HG02943 (cell line): ENCODE data around the gene PWP2.

ENCODE experiments used
- ATAC-seq: cut with Tn5 transposase; IDR thresholded peaks from one replicate; pipeline ENCODE4 v1.9.1; 2021; ENCODE audit warnings: mild to moderate bottlenecking, low read depth, moderate library complexity; ENCODE audit not compliant: unreplicated experiment

The PWP2 gene

DNA sequence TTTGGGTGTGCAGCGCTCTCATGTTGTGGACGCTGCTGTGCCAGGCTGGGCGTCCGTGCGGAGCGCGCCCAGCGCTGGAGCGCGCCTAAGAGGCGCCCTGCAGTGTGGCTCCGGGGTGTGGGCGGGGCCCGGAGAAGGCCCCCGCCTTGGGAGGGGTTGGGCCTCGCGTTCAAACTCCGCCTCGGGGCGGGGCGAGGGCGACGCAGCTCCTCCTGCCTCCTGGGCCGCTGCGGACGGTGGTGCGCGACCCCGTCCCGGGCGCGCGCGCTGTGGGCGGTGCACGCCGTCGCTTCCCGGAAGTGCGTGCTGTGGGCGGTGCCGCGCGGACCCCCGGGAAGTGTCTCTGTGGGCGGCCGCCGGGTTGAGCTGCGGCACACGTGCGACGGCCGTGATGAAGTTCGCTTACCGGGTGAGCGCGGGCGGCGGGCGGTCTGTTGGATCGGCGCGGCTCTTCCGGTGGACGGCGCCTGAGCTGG lies at the start of gene PWP2:
Gene PWP2, plus strand, starts transcription at position 374 of the 476 bp plus-strand sequence. Its CDS starts 18 bp downstream, at position 392.
- peak; percentile 67 for ATAC-seq

DNA sequence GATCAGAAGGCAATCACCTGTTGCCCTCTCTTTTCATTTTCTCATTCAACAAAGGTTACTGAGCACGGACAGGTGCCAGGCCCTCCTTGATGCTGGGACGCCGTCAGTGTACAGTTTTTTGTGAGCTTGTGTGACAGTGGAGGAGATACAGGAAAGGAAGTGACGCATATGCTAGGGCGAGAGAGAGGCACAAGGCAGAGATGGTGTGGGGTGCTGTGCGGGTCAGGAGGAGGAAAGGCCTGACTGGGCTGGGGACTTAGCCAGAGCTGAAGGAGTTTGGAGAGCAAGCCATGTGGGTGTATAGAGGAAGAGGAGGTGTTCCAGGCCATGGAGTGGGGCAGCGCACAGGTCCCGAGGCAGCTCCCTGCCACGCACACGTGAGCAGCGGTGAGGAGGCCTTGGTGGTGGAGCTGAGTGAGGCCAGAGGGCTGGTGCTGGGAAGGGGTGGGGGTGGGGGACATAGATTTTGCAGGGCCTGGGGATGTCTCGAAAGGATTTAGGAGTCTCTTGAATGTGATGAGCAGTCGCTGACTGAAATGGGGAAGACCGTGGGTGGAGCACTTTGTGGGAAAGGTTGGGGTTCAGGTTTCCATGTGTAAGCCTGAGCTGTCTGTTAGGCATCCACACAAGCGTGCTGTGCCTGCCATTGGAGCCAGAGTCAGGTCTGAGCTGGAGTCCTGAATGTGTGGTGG lies 49.1 kb upstream of the PWP2 start:
- ATAC-seq: no peak

GRCh38 chr21:44058652-44058964 lies 48.6 kb upstream of the PWP2 start:
- no peak for ATAC-seq

DNA sequence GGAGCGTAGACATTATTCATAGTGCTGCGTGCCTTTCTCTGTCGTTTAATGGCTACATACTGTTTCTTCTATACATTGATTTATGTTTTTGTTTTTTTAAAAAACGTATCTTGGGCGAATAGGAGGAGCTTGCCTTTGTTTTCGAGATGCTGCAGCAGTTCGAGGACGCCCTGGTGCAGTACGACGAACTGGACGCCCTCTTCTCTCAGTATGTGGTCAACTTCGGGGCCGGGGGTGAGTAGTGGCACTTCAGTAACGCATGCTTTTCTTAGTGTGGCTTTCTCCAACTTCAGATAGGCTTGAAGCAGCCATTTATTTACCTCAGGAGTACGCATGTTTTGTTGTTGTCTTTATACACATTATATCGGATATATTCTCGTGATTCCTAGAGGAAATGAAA lies 48.2 kb upstream of the PWP2 start:
- ATAC-seq: no peak

GRCh38 chr21:44059710-44060109 lies 47.5 kb upstream of the PWP2 start:
- no peak for ATAC-seq

DNA sequence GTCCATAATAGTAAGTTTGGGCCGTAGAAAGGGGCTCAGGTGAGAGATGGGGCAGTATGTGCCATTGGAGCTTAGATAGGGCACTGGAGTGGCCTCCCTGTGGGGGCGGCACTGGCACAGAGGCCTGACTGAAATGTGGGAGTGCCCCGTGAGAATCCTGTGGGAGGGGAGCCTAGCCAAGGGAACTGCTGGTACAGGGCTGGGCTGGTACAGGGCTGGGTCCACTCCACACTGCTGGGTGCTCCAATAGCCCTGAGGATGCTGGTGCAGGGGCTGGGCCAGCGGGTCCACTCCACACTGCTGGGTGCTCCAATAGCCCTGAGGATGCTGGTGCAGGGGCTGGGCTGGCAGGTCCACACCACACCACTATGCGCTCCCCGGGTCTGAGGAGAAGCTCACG lies 44.8 kb upstream of the PWP2 start:
- ATAC-seq: no peak

DNA sequence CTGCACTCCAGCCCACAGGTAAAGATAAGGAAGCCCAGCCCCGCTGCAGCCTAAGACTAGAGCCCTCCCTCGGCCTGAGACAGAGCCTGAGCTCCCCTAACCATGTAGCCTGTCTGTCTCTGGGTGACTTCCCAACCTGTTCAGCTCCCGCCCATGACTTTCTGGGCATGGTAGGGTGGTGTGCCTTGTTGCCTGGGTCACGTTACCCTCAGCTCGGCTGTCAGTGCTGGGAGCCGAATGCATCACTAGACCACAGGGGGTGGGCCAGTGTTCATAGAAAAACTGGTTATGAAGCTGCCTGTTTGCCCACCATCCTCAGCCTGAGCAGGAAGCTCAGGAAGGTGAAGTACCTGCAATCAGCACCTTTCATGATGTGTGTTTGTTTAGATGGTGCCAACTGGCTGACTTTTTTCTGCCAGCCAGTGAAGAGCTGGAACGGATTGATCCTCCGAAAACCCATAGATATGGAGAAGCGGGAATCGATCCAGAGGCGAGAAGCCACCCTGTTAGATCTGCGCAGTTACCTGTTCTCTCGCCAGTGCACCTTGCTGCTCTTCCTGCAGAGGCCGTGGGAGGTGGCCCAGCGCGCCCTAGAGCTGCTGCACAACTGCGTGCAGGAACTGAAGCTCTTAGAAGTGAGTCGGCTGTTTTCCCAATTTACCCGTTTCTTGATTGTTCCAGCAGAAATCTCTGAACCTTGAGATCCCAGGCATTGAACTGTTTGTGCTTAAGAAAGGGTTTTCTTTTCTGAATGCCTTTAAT lies 43.9 kb upstream of the PWP2 start:
- no peak for ATAC-seq

DNA sequence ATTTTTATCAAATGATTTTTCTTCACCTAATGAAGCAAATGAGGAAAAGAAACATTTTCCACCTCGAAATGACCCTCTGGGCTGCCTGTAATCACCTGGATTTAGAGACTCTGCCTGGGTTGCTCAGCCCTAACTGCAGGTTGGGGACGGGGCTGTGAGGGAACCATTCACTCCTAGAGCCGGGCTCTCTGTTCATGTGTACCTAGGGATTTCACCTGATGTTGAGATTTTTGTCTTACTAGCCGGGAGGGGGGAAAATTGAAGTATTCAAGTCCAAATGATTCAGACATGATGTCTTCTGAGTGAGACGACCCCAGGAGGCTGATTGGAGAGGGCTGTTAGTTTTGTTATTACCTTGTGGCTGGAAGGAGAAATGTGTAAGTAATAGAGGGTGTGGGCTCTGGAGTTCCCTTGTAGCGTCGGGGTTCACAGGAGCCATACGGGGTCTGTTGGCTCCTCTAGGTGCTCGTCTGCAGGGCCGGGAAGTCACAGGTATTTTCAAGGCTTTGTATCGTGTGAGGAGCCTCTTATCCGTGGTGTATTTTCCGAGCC lies 42.3 kb upstream of the PWP2 start:
- no peak for ATAC-seq

- ATAC-seq: no peak
Observed at GRCh38 chr21:44065428-44065827, 41.8 kb upstream of the PWP2 start.

- ATAC-seq: no peak
Observed at GRCh38 chr21:44066116-44066515, 41.1 kb upstream of the PWP2 start.

GRCh38 chr21:44067011-44067839 lies 40.0 kb upstream of the PWP2 start:
- no peak for ATAC-seq

DNA sequence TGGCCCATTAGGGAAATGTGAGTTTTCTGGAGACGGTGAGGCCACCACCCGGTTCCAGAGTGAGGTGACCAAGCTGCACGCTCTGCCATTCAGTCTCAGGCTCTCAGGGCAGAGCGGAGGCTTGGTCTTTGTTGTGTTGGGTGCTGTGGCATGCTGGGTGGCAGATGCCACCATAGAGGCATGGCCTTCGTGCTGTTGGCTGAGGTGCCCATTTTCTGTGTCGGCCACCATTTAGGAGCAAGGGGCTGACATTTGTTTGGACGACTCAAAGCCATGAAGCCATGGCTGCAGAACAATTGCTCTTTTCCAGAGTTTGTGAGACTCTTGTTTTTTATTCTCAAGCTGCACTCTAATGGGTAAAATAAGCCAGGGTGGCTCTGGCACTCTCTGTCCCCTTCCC lies 36.8 kb upstream of the PWP2 start:
- no peak for ATAC-seq

- no peak for ATAC-seq
Observed at GRCh38 chr21:44071359-44072104, 35.7 kb upstream of the PWP2 start.

DNA sequence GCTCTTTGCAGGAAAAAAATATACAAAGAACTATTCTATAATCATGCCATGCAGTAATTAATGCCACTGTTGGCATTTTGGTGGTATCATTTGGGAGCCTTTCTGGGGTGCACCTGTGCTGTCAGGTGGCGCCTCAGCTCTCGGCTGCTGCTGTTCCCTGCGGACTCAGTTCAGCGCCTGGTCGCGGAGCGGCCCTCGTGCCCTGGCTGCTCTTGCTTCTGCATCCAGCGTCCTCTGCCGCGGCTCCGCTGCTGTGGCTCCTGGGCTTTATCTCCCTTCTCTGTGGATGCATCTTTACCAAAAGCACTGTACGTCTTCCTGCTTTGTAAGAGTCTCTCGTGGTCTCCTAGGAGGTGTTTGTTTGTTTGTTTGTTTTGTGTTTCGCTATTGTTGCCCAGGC lies 35.1 kb upstream of the PWP2 start:
- ATAC-seq: no peak

- no peak for ATAC-seq
Observed at GRCh38 chr21:44074315-44074958, 32.8 kb upstream of the PWP2 start.

GRCh38 chr21:44076316-44076715 lies 30.9 kb upstream of the PWP2 start:
- ATAC-seq: no peak

DNA sequence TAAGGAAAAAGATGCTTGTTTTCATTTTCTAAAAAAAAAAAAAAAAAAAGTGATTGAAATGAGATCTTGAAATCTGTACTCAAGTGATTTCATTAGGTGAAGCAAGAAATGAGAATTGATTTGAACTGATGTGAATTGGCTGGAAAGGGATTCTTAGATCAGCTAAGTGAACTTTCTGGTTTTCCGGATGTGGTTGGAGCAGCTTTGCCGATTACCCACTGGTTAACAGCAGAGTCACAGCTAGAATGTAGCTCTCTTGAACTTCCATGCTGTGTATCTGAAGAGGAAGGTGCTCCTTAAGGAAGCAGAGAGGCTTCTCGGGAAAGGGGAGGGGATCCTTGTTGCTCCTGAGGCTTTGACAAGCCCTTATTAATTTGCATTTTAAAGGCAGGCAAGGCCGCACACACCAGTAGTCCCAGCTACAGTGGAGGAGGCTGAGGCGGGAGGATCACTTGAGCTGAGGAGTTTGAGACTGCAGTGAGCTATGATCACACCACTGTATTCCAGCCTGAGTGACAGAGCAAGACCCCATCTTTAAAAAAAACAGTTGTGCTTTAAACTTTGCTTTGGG lies 28.7 kb upstream of the PWP2 start:
- no peak for ATAC-seq

DNA sequence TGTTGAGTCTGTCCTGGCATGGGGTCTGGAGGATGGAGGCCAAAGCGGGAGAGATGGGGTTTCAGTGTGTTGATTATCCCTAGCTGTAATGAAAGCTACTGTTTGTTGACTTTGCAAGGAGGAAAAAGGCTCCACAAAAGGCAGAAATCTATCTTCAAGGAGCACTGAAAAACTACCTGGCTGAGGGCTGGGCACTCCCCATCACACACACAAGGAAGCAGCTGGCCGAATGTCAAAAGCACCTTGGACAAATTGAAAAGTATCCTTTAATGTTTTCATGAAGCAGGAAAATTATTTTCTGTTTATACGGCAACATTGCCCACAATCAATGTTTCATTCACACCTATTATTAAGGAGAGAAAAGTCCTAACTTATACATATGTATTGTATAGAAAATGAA lies 27.8 kb upstream of the PWP2 start:
- no peak for ATAC-seq

GRCh38 chr21:44079846-44080245 lies 27.4 kb upstream of the PWP2 start:
- no peak for ATAC-seq
